ENCODE measurements around the gene INPP4B. TPM values are rescaled to one million over a fixed set of nuclear protein-coding genes. Genes with fewer than 3 reads are reported as not detected.

INPP4B gene
- total RNA-seq, 1 donor, result 54.2 TPM

GRCh38 chr4:142698552-142698951 is 147.5 kb downstream of the INPP4B start:
- no peak overlapping the region for H3K4me3 ChIP-seq (ENCODE audit: low read depth, low read length)
- no peak for DNase-seq (ENCODE audit: low read depth)
- no peak for TF ChIP-seq CTCF (IDR thresholded peaks at IDR 0.05; ENCODE audit: insufficient read depth, low read length)

GRCh38 chr4:142697928-142698327 is 148.2 kb downstream of the INPP4B start:
- no peak overlapping the region for H3K4me3 ChIP-seq (ENCODE audit: low read depth, low read length)
- TF ChIP-seq CTCF (IDR thresholded peaks at IDR 0.05; ENCODE audit: insufficient read depth, low read length), result no peak
- no peak for DNase-seq (ENCODE audit: low read depth)

GRCh38 chr4:142697320-142697719 is 148.8 kb downstream of the INPP4B start:
- no peak for DNase-seq (ENCODE audit: low read depth)
- no peak for TF ChIP-seq CTCF (IDR thresholded peaks at IDR 0.05; ENCODE audit: insufficient read depth, low read length)

GRCh38 chr4:142696334-142697122 is 149.6 kb downstream of the INPP4B start:
- TF ChIP-seq CTCF (IDR thresholded peaks at IDR 0.05; ENCODE audit: insufficient read depth, low read length), result no peak
- H3K4me3 ChIP-seq (ENCODE audit: low read depth, low read length), result no peak overlapping the region
- DNase-seq (ENCODE audit: low read depth), result no peak

More at GRCh38 chr4:142697320-142697719, 148.8 kb downstream of the INPP4B start:
- H3K4me3 ChIP-seq (ENCODE audit: low read depth, low read length), result no peak overlapping the region

- DNase-seq (ENCODE audit: low read depth), result no peak
- no peak for TF ChIP-seq CTCF (IDR thresholded peaks at IDR 0.05; ENCODE audit: insufficient read depth, low read length)
- H3K4me3 ChIP-seq (ENCODE audit: low read depth, low read length), result no peak overlapping the region
Measured at GRCh38 chr4:142690406-142691163, 155.5 kb downstream of the INPP4B start.

- no peak for DNase-seq (ENCODE audit: low read depth)
- H3K4me3 ChIP-seq (ENCODE audit: low read depth, low read length), result no peak overlapping the region
- no peak for TF ChIP-seq CTCF (IDR thresholded peaks at IDR 0.05; ENCODE audit: insufficient read depth, low read length)
Measured at GRCh38 chr4:142687547-142688275, 158.4 kb downstream of the INPP4B start.
